WTC11 (cell line): ENCODE results near the gene LRFN2.

Experiments used
- AFF4 ChIP-seq: sonication (generic); formaldehyde crosslinking; IDR thresholded peaks from 2 replicates; pipeline ENCODE4 v1.8.1; 2023; ENCODE audit warnings: mild to moderate bottlenecking, missing genetic modification reagents, borderline replicate concordance
- ATF2 ChIP-seq: sonication (generic); formaldehyde crosslinking; IDR thresholded peaks from 2 replicates; pipeline ENCODE4 v1.8.1; 2022; ENCODE audit warnings: low read depth, missing genetic modification reagents, borderline replicate concordance
- CREB1 ChIP-seq: sonication (generic); formaldehyde crosslinking; IDR thresholded peaks from 2 replicates; pipeline ENCODE4 v1.8.0; 2023; ENCODE audit warnings: mild to moderate bottlenecking, missing genetic modification reagents
- CTCF ChIP-seq: fragments of 200-600 bp; IDR thresholded peaks from 2 replicates; pipeline ENCODE4 v1.8.0; 2022; ENCODE audit warnings: antibody characterized with exemption
- ELF4 ChIP-seq: sonication (generic); formaldehyde crosslinking; IDR thresholded peaks from 2 replicates; pipeline ENCODE4 v1.8.1; 2022; ENCODE audit warnings: low read depth, mild to moderate bottlenecking, moderate library complexity, missing genetic modification reagents
- FOXJ3 ChIP-seq: sonication (generic); formaldehyde crosslinking; IDR thresholded peaks from 2 replicates; pipeline ENCODE4 v1.9.0; 2021; ENCODE audit warnings: missing genetic modification reagents, mild to moderate bottlenecking, borderline replicate concordance
- HMGXB4 ChIP-seq: sonication (generic); formaldehyde crosslinking; IDR thresholded peaks from 2 replicates; pipeline ENCODE4 v1.8.1; 2023; ENCODE audit warnings: mild to moderate bottlenecking, moderate library complexity, missing genetic modification reagents
- MAX ChIP-seq: sonication (generic); formaldehyde crosslinking; IDR thresholded peaks from 2 replicates; pipeline ENCODE4 v1.8.0; 2022; ENCODE audit warnings: mild to moderate bottlenecking, missing genetic modification reagents

GRCh38 chr6:40378725-40379074 lies 208.5 kb downstream of the LRFN2 start:
- TF ChIP-seq MAX (CRISPR knock-in tag) (no peak), CTCF (no peak), HMGXB4 (no peak), FOXJ3 (CRISPR knock-in tag) (no peak), ELF4 (CRISPR knock-in tag) (no peak), ATF2 (no peak), AFF4 (CRISPR knock-in tag) (no peak), CREB1 (no peak)
